Upper lobe of left lung (tissue), 4 donors: ENCODE results near the gene RABGAP1.

Experiments used
- CTCF ChIP-seq, 6 experiments: fragments of 450-650 bp in 4 of 6; fragments of 200-600 bp in 2 of 6; sonication (generic) in 2 of 6; IDR thresholded peaks; one replicate each; pipeline ENCODE4 v1.5.1; 2016 to 2019; ENCODE audit warnings: antibody characterized with exemption in 6 of 6
- EP300 ChIP-seq, 4 donors: sonication (generic); formaldehyde crosslinking; IDR thresholded peaks; one replicate each; pipeline ENCODE4 v1.5.1; 2017; ENCODE audit warnings: antibody characterized with exemption in 4 of 4, control low read depth in 2 of 4

GRCh38 chr9:123089040-123089439, 148.2 kb downstream of the RABGAP1 start:
- TF ChIP-seq CTCF (IDR thresholded peaks at IDR 0.05) = no peak
- TF ChIP-seq EP300 (IDR thresholded peaks at IDR 0.05) = no peak
